ENCODE data around the gene DCLK1. TPM values are rescaled to one million over a fixed set of nuclear protein-coding genes. Genes with fewer than 3 reads are reported as not detected.

Gene DCLK1
- total and polyA plus RNA-seq, 10 donors: 2.0 to 22.1 (median 11.7) TPM

DNA sequence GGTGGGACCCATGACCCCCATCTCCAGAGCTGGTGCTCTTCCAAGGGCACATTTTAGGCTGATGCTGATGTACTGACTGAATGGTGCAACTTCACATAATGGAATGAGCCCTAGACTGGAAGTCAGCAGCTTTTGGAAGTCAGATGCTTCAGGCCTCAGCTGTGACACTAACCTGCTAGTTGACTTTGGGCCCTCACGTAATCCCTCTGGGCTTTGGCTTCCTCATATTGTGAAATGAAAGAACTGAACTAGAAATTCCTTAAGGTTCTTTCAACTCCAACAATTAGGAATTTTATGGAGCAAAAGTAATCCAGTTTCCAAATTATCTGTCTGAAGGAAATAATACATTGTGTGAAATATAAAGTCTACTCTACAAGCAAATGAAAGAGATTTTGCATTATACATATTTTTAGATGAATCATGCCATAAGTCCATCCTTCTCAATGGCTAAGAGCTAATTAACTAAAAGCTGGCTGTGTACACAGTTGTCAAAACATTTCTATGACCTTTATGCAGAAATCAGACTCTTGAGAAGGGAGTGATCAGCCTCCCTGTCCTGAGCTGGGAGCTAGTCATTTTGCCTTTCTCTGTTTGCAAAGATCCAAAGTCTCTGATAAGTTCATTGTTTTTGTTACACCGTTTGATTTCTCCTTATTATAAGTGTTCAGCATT, 204.2 kb downstream of the DCLK1 start:
- DNase-seq: no peak
- H3K9me3 ChIP-seq: peaks cover 0 to 10% (median 0%) of the 10 kb centered on the region in 8 donors
- no peaks in the 10 kb centered on the region for H3K4me1 ChIP-seq
- intact Hi-C loops (cut with DNase I; ENCODE audit: low total_unique reads): no loop called here
- no peaks in the 10 kb centered on the region for H3K36me3 ChIP-seq
- no peak overlapping the region for H3K4me3 ChIP-seq
- 48 to 79% (median 73%) methylated on average over 2 of the region's 2 CpGs for whole genome bisulfite sequencing, 5 donors
- peak overlapping the region in 5 of 8 donors; percentile 21 to 41 (median 29) for H3K27ac ChIP-seq
- H3K27me3 ChIP-seq (replicated peaks in 1 of 7): no peaks in the 10 kb centered on the region
- no peak for TF ChIP-seq POLR2A (IDR thresholded peaks at IDR 0.05)
- TF ChIP-seq, protein P1, sequence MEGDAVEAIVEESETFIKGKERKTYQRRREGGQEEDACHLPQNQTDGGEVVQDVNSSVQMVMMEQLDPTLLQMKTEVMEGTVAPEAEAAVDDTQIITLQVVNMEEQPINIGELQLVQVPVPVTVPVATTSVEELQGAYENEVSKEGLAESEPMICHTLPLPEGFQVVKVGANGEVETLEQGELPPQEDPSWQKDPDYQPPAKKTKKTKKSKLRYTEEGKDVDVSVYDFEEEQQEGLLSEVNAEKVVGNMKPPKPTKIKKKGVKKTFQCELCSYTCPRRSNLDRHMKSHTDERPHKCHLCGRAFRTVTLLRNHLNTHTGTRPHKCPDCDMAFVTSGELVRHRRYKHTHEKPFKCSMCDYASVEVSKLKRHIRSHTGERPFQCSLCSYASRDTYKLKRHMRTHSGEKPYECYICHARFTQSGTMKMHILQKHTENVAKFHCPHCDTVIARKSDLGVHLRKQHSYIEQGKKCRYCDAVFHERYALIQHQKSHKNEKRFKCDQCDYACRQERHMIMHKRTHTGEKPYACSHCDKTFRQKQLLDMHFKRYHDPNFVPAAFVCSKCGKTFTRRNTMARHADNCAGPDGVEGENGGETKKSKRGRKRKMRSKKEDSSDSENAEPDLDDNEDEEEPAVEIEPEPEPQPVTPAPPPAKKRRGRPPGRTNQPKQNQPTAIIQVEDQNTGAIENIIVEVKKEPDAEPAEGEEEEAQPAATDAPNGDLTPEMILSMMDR (IDR thresholded peaks at IDR 0.05 in 8 of 11, conservative IDR thresholded peaks at IDR 0.05 in 3 of 11): no peak
- TF ChIP-seq POLR2AphosphoS5 (IDR thresholded peaks at IDR 0.05): no peak

DNA sequence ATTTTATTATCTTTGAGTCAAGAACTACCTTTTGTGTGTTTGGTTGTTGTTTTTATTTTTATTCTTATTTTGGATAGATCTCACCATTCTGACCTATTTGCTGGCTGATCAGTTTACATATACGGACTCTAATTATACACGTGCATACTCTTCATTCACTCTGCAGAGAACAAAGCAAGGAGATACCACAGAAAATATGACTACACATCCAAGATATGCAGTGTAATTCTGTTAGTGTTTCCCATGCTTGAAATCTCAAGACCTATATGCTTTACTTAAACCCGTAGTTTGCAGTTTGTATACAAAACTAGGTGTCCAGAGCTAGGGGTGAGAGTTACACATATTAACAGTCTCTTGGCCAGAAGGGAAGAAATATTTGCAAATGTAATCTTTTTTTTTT, 205.5 kb downstream of the DCLK1 start:
- 92 to 95% (median 94%) methylated on average over 3 of the region's 3 CpGs for WGBS, 5 donors
- Histone ChIP-seq H3K27ac (peak overlapping the region in 1 of 8 donors; percentile 15), H3K9me3 (peaks cover 0 to 3% (median 0%) of the 10 kb centered on the region in 8 donors), H3K36me3 (no peaks in the 10 kb centered on the region), H3K27me3 (replicated peaks in 1 of 7) (no peaks in the 10 kb centered on the region), H3K4me3 (no peak overlapping the region), H3K4me1 (no peaks in the 10 kb centered on the region)
- intact Hi-C loops (cut with DNase I; ENCODE audit: low total_unique reads): no loop called here
- TF ChIP-seq POLR2AphosphoS5 (IDR thresholded peaks at IDR 0.05): no peak
- no peak for TF ChIP-seq POLR2A (IDR thresholded peaks at IDR 0.05)
- TF ChIP-seq, protein P1 (IDR thresholded peaks at IDR 0.05 in 8 of 11, conservative IDR thresholded peaks at IDR 0.05 in 3 of 11): no peak
- no peak for DNase-seq

DNA sequence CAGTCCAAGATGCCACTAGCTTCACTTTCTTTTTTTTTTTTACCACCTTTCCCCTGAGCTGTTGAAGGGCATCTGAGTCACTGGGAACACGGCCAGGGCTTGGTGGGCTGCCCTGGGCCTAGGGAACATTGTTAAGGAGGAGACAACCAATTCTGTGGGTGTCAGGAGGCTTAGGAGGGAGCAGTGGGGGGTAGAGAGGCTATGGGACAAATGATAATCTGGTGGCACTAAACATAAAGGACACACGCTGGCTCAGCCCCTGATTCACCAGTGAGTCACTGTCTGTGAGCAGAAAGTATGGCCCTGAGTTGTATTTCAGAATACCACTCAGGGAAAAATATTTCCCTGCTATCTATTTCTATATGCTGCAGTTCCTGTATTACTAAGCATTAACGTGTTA, 207.8 kb downstream of the DCLK1 start:
- Histone ChIP-seq H3K4me3 (no peak overlapping the region), H3K36me3 (no peaks in the 10 kb centered on the region), H3K27me3 (replicated peaks in 1 of 7) (no peaks in the 10 kb centered on the region), H3K9me3 (no peaks in the 10 kb centered on the region), H3K27ac (no peak overlapping the region), H3K4me1 (no peaks in the 10 kb centered on the region)
- DNase-seq: no peak
- 57 to 73% (median 69%) methylated on average over 3 of the region's 3 CpGs for WGBS, 5 donors
- TF ChIP-seq POLR2A (IDR thresholded peaks at IDR 0.05): no peak
- no peak for TF ChIP-seq POLR2AphosphoS5 (IDR thresholded peaks at IDR 0.05)
- TF ChIP-seq, protein P1 (IDR thresholded peaks at IDR 0.05 in 8 of 11, conservative IDR thresholded peaks at IDR 0.05 in 3 of 11): no peak
- intact Hi-C loops (cut with DNase I; ENCODE audit: low total_unique reads): no loop called here

DNA sequence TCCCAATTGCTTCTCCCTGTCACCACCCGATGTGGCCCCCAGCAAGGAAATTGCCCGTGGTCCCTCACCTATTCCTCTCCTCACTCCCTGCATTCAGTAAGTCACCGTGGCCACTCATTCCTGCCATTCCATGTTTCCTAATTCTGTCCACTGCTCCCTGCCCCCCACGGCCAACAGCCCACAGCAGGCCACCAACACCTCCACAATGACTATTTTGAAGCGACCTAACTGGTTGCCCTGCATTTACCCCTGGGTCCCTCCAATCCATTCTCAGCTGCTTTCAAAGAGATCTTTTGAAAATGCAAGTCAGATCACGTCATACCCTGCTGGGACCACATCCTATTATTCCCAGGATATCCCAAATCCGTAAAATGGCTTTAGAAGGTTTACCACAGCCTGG, 210.4 kb downstream of the DCLK1 start:
- no peak for DNase-seq
- Histone ChIP-seq H3K9me3 (no peaks in the 10 kb centered on the region), H3K4me3 (no peak overlapping the region), H3K4me1 (peaks cover 0 to 6% (median 0%) of the 10 kb centered on the region in 6 donors), H3K36me3 (no peaks in the 10 kb centered on the region), H3K27ac (no peak overlapping the region), H3K27me3 (replicated peaks in 1 of 7) (no peaks in the 10 kb centered on the region)
- intact Hi-C loops (cut with DNase I; ENCODE audit: low total_unique reads): no loop called here
- 65 to 78% (median 76%) methylated on average over 7 of the region's 7 CpGs for WGBS, 5 donors
- no peak for TF ChIP-seq POLR2A (IDR thresholded peaks at IDR 0.05)
- TF ChIP-seq, protein P1 (IDR thresholded peaks at IDR 0.05 in 8 of 11, conservative IDR thresholded peaks at IDR 0.05 in 3 of 11): no peak
- TF ChIP-seq POLR2AphosphoS5 (IDR thresholded peaks at IDR 0.05): no peak

Data from spleen (tissue), 11 donors.